Measurements from ENCODE around the gene NDC1.
"Not testable (repeated sequence)": the region's sequence is repeated elsewhere in the genome, so short reads cannot be mapped to it uniquely, and the experiment has no call there.

NDC1 gene, protein sequence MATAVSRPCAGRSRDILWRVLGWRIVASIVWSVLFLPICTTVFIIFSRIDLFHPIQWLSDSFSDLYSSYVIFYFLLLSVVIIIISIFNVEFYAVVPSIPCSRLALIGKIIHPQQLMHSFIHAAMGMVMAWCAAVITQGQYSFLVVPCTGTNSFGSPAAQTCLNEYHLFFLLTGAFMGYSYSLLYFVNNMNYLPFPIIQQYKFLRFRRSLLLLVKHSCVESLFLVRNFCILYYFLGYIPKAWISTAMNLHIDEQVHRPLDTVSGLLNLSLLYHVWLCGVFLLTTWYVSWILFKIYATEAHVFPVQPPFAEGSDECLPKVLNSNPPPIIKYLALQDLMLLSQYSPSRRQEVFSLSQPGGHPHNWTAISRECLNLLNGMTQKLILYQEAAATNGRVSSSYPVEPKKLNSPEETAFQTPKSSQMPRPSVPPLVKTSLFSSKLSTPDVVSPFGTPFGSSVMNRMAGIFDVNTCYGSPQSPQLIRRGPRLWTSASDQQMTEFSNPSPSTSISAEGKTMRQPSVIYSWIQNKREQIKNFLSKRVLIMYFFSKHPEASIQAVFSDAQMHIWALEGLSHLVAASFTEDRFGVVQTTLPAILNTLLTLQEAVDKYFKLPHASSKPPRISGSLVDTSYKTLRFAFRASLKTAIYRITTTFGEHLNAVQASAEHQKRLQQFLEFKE

DNA sequence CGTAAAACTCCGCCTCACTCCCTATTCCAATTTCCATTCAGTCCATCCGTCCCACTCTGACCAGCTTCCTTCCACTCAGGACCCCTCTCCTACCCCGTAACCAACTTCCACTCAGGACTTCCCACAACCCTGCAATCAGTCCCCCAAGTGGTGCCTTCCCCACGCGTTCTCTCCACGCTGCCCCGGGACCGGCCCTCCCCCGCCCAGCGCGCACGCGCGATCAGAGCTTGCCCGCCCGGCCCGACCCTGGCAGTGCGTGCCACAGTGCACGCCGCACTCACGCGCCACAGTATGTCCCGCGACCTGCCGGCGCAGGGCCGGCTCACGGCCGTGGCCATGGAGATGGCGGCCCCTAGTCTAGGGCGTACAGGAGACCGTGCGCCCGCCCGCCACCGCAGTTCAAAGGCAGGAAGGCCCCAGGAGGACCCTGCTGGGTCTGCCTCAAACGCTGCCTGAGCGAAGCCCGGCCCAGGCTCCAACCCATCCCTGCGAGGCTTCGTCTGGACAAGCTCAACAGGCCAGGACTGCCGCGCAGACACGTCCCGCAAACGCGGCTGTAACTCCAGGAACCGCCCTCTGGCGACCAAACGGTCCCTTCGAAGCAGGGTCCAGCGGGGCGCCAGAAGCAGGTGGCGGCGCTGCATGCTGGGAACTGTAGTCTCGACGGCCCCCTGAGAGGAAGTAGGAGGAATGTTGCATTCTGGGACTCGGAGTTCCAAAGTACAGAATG is at the start of gene NDC1:
Gene NDC1 (minus strand): TSS at position 373 of the 730 bp plus-strand sequence. CDS start 35 bp downstream, at position 338.
- peak; percentile 93 for DNase-seq

DNA sequence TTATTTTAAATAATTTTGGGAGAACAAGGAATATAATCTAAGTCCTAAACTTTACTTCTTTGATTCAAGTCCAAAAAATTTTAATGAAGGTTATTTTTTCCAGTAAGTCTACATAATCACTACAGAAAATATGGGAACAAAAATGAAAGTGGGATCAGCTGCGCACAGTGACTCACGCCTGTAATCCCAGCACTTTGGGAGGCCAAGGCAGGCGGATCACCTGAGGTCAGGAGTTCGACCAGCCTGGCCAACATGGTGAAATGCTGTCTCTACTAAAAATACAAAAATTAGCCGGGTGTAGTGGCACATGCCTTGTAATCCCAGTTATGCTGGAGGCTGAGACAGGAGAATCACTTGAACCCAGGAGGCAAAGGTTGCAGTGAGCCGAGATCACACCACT is 45.5 kb upstream of the NDC1 start:
- not testable (repeated sequence) for DNase-seq

DNA sequence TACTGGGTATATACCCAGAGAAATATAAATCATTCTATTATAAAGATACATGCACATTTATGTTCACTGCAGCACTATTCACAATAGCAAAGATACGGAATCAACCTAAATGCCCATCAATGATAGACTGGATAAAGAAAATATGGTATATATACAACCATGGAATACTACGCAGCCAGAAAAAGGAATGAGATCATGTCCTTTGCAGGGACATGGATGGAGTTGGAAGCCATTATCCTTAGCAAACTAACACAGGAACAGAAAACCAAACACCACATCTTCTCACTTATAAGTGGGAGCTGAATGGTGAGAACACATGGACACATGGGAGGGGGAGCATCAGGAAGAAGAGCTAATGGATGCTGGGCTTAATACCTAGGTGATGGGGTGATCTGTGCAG is 43.8 kb upstream of the NDC1 start:
- DNase-seq = not testable (repeated sequence)

DNA sequence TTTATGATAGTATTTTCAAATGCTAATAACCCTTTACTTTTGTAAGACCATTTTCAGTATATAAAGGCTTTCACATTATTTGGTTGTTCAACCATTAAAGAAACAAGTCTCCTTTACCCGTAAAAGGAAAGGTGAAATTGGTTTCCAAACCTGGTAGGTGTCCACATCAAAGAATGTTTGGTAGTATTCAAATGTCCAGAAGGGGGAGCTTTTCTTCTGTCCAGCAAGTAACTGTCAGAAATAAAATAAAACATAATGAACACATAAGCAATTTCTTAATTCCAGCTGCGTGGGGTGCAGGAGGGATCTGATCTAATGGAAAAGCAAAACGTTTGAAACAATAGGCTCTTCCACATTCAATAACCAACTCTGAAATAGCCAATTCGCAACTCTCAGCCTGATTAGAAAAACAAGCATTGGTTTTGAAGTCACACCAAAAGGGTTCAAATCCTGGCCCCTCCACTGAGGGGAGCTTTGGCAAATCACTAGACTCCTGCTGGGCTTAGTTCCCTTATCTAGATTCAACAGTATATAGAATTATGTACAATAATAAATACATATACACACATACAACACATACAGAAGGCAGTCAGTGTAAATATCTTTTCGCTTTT is 40.5 kb upstream of the NDC1 start:
- peak; percentile 40 for DNase-seq

DNA sequence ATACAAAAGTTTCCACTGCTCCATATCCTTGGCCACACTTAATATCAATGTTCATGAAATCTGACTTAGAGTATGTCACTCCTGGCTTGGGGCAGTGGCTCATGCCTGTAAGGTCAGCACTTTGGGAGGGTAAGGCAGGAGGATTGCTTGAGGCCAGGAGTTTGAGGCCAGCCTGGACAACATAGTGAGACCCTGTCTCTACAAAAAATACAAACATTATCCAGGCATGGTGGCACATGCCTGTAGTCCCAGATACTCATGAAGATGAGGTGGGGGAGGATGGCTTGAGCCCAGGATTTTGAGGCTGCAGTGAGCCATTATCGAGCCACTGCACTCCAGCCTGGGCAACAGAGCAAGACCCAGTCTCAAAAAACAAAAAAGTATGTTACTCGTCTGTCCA is 37.1 kb upstream of the NDC1 start:
- not testable (repeated sequence) for DNase-seq

DNA sequence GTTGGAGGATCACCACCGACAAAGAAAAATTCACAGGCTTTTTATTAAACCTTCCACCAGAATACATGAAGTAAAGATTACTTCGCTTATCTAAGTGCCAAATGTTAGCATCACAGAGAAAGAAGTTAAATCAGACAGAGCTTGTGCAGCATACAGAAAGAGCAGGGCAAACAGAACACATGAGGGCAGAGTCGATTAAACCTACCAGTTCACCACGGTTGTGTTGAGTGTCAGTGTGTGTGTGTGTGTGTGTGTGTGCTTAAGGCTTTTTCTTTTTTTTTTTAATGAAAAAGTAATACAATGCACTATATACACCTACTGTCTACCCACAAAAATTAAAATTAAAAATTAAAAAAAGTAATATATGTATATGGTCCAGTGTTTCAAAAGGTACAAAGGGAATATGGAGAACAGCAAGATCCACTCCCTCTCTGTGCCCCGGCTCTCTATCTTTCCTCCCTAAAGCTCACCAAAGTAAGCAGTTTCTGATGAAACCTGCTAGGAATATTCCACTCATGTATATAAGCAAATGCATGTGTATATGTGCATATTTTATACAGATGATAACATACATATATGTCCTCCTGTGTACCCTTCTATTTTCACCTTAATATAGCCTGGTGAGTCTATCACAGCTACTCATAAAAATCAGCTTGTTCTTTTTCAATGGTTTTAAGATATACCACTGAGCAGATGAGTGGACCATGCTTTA is 33.8 kb upstream of the NDC1 start:
- no peak for DNase-seq

DNA sequence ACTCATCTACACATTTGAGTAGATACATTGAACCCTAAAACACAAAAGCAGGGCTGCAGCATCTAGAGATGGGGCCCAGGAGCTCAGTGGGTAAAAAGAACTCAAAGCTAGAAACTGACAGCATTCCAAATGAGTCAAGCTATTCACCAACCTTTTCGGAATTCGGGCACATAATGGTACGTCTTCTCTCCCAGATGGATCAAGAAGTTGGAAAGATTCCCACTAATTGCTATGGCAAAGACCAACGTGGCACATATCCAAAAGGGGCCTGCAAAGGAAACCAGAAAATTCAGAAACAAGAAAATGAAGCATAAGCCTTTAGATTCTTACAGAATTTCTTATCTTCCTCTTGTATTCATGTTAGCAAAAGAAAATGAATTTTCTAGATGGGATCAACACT is 33.1 kb upstream of the NDC1 start:
- no peak for DNase-seq

DNA sequence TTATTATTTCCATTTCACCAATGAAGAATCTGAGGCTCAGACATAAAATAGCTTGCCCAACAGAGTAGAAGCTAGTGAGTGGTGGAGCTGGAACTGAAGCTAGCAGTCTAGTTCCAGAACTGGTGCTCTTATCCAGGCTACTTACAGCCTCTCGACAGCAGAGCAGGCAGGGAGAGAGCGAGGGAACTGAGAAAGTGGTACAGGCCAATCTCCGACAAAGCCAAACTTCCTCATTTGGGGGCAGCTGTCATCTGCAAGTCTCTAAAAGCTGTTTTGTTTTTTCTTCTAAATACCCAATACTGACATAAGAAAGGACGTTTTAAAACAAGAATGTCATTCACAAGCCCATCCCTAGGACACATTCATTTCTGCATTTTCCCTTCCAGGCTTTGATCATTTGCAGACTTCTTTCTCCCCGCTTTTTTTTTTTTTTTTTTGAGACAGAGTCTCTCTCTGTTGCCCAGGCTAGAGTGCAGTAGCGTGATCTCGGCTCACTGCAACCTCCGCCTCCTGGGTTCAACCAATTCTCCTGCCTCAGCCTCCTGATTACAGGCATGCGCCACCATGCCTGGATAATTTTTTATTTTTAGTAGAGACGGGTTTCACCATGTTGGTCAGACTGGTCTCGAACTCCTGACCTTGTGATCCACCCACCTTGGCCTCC is 31.5 kb upstream of the NDC1 start:
- no peak for DNase-seq

DNA sequence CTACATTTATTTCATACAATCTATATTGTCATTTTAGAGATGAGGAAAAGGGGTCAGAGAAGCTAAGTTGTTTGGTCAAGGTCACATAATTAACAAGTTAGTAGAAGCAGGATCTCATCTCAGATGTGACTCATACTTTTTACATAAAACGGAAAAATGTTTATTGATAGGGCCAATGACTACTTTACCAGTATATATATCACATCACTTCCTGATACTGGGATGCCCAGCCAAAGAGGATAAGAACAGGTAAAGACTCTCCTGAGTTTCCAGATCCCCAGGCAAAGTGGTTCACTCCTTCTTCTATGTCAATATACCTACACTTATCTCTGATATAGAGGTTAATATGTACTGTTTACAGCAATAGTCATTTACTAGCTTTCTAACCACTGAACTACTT is 30.5 kb upstream of the NDC1 start:
- no peak for DNase-seq

DNA sequence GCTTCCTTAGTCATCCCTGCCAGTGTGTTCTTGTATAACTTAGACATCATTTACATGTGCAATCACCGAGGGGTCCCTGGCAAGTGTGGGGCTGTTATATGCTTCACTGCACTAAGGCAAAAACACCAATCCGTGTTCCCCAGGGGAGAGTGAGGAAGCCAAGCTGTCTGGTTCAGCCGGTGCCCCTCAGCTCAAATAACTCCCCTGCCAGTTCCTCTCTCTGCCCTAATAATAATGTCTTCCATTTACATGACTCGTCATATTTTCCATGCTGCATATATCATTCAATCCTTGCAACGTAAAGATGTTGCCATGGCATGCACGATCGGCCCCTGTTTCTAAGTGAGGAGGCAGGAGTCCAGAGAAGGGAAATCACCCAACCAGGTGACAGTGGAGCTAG is 24.4 kb upstream of the NDC1 start:
- DNase-seq = no peak

DNA sequence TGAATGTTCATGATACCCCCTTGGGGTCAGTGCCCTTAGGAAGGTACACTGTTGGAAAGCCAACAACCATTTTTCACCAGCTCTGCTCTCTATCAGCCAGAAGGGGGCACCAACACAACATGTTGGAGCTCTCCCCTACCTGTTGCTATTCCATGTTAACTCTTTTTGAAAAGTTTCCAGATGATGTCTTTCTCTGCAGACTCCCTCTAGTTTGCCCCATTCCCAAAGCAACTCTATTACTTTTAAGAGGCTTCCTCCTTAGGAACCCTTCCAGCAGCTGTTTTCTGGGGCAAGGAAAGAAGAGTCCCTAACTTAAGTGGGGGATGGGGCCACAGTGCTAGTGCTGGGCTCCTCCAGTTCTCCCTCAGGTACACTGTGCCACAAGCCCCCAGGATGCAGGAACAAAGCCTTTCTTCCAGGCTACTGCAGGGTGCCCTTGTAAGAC is 22.9 kb upstream of the NDC1 start:
- DNase-seq = peak; percentile 46

DNA sequence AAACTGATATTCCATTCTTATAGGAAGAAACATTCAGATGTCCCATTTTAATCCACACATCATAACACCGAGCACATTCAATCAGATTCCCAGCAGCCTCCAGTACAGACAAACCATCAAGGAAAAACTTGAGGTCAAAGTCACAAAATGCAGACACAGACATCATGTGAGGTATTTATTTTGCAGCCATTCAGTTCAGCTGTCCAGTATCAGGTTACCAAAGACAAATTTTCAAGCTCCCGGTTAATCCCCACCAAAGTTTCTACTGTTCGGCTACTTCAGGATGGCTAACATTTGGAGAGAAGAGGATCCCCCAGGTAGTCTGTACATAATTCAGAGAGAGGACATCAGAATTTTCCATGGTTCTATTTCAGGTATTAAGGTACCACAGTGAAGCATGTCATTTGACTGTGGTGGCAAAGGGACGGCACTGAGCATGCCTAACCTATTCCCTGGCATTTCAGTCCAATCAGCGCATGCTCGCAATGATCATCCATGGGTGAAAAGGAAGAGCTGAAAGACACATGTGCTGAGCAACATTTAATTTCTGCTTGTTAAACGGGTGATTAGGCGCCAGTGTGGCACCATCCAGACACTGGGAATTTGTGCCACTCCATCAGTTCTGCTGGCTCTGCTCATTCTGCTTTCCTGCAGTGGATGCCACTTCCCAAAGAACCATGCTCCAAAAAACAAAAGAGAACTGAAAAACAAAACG is 13.6 kb upstream of the NDC1 start:
- DNase-seq = no peak

DNA sequence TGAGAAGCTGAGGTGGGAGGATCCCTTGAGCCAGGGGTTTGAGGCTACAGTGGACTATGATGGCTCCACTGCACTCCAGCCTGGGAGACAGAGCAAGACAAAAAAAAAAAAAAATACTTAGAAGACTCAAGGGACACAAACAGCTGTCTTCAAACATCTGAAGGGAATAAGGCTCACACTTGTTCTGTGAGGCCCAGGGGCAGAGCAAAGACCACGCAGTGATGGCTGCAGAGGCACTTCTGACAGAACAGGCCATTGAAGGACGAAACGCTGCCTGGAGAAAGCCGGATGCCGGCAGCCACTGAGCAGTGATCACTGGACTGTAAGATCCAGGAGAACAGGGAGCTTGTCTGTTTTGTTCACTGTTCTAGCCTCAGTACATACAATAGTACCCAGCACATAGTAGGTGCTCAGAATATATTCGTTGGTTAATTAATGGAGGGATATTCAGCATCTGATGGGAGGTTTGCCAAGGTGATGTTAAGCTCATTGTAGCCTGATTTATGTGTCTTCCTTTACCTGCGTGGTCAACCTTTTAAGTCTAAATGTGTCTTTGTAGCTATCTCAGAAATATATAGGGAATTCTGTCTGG is 12.1 kb upstream of the NDC1 start:
- DNase-seq = no peak

DNA sequence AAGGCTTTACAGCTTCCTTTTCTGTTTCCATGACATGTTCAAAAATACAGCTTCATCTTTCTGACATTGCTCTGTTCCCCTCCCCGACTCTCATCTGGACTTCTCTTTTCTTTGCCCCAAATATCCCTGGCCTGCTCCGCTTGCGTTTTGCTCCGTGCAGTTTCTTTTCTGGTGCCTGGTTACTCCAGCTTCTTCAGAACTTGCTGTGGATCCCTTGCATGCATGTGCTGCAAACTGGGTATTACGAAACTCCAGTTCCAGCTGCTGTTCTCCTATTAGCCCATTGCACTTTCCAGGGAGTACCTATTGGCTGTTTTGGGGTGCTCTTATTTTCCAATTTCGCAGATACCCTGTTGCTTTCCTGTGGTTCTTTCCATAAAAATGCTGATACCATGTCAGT is 9.9 kb upstream of the NDC1 start:
- no peak for DNase-seq

DNA sequence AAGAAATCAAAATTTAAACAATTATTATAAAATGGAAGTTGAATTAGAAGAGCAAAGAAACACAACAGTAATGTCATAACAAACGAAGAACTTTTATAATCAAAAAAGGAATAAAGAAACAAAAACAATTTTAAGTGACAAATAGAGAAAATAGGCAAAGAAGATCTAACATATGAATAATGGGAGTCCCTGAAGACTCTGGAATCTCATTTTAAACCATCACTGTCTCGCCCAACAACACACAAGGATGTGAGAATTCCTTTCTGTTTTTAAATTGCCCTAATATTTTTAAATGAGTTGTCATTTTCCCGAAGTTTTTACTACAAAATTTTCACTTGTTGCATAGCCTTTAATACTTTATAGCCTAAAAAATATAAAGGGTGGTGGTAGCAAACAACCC is 4.3 kb upstream of the NDC1 start:
- DNase-seq = no peak

DNA sequence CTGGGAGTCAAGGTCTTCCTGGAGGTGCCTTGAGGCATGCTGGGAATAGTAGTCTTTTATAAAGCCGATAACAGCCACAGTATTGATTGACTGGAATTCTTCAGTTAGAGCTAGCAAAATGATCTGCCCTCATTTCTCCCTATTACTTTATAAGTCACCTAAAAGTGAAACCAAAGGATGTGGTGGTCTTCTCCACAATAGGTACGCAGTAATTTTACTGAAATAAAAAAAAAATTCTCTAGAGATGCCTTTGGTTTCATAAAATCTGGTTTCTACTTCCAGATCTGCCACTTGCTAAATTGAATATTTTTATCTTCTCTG is 518 bp upstream of the NDC1 start:
- no peak for DNase-seq

DNA sequence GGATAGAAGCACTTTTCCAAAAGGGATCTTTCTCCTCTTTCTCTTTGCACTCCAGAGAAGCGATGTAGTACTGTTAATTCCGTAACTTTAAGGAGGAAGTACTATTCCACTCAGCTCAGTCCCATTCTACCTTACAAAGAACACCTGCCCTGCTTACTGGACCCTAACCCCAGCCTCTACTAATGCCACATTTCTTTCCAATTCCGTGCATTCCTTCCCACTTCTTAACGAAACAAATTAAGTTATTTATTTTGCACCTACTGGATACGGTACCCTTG is 511 bp downstream of the NDC1 start:
- DNase-seq = no peak

DNA sequence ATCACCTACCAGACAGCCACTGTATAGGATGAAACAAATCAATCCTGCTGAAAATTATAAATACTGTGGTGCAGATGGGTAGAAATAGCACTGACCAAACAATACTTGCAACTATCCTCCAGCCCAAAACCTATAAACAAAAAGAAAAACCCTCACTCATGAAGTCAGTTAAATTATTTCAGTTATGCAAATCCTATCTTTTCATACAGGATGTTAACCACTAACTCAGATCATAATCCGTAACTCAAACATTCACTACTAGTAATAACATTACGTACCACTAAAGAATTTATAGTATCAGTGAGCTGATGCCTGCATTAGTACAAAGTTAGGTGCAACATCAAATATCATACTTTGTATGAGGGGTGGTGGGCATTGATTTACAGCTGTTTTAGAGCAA is 2.6 kb downstream of the NDC1 start:
- no peak for DNase-seq

DNA sequence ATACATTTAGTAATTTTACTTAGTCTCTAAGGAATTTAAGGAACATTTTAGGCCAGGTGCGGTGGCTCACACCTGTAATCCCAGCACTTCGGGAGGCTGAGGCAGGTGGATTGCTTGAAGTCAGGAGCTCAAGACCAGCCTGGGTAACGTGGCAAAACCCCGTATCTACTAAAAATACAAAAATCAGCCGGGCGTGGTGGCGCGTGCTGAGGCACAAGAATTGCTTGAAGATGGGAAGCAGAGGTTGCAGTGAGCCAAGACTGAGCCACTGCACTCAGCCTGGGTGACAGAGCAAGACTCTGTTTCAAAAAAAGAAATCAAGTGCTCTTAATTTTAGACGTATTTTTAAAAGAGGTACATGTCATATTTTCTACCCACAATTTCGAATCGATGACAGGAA is 3.3 kb downstream of the NDC1 start:
- no peak for DNase-seq

DNA sequence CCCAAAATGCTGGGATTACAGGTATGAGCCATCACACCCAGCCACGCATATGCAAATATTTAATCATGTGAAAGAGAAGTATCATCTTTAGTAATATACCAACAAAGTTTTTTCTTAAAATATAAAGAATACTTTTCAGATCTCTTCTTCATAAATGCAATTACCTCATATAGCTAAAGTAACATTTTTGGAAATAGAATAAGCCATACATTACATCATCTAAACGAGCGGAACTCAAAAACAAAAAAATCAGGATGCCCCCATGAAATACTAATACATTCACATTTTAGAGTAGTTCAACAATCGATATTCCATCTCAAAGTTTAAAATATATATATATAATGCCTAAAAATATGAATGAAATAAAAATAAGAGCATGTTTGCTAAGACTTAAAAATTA is 4.7 kb downstream of the NDC1 start:
- no peak for DNase-seq

DNA sequence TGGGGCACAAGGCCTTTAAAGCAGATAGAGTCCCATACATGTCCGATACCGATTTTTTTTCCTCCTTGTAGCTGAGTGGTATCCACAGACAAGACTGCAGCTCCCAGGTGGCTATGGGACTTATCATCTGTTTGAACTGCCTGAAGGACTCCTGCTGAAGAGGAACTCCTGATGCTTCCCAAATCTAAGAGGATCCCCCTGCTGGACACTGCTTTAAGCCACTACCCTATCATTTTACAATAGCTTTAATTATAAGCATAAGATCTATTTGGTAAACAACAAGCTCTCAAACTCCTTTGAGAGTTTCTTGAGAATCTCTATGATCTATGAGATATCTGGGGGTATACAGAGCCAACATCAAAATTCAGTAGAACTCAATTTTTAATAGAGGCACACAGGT is 11.7 kb downstream of the NDC1 start:
- DNase-seq = no peak

DNA sequence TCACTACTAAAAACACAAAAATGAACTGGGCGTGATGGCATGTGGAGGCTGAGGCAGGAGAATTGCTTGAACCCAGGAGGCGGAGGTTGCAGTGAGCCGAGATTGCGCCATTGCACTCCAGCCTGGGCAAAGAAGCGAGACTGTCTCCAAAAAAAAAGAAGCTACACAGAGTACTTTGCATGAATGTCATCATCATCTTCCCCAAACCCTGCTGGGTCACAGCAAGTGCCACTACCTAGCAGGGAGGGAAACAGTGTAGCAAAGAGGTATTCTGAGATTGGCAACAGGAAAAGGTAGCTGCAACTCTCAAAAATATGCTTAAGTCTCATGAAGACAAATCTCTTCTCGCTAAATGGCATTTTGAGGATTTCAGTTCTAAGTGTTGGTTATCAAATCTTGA is 12.8 kb downstream of the NDC1 start:
- DNase-seq = no peak
